ENCODE results near the gene ABLIM1.

ABLIM1 gene

DNA sequence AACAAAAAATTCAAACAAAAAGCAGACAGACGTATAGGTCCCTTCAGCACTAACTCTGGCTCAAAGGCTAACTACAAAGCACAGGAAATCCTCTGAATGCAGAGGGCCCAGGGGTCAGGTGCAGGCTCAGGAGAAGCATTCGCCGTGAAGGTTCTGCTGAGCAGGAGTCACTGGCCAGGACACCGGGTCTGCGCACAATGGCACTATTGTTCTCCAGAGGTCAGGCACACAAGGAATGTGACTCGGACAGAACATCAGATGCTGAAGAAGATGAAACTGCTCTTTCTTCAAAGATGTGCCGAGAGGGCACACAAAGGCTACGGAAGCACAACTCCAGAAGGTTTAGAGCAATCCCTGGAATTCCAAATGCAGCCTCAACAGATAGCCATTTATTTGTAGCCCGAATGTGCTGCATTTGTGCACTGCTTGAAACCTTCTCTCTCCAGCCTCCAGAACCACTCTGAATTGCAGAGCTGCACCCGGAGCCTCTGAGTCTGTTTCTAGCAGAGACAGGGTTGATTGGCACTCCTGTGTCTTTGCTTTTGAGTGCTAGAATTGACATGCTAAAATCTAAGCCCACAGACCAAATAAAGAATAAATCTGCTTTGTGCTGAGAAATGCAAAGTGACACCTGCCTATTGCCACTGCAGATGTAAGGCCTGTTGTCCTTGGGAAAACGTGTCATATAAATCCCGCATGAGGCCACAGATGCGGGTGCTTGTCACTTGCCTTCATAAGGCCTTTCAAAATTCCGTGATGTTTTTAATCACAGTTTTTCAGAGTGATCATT, 168.4 kb downstream of the ABLIM1 start:
- no peak for DNase-seq (ENCODE audit: low spot score)

DNA sequence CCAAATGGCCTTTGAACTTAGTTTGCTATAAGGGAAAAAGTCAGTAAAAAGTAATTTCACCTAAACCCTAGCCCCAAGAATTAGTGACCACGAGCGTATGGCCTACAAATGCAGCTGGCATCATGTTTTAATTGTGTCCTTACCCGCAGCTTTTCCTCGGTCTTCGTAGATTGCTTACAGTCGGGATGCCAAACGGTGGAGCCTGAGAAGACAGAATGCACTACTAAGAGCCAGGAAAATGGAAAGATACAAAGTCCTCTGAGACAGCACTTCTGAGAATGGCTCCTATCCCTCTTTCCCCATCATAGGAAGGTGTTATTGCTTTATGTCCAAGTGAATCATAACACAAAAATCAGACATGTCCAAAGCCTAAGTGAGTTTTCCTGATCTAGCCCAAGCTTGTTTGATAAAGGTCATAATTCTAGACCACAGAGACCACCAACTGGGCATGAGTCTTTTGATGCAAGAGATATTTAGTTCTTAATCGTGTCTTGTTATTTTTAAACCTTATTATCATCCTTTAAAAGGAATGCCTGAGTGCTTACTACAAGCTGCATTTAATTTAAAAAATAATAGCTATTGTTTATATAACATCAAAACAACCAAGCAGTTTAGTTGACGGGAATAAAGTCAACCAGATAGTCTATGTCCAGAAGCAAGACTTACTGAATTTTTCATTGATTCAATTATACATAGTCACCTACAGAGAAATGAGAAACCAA, 170.1 kb downstream of the ABLIM1 start:
- DNase-seq (ENCODE audit: low spot score) = no peak

DNA sequence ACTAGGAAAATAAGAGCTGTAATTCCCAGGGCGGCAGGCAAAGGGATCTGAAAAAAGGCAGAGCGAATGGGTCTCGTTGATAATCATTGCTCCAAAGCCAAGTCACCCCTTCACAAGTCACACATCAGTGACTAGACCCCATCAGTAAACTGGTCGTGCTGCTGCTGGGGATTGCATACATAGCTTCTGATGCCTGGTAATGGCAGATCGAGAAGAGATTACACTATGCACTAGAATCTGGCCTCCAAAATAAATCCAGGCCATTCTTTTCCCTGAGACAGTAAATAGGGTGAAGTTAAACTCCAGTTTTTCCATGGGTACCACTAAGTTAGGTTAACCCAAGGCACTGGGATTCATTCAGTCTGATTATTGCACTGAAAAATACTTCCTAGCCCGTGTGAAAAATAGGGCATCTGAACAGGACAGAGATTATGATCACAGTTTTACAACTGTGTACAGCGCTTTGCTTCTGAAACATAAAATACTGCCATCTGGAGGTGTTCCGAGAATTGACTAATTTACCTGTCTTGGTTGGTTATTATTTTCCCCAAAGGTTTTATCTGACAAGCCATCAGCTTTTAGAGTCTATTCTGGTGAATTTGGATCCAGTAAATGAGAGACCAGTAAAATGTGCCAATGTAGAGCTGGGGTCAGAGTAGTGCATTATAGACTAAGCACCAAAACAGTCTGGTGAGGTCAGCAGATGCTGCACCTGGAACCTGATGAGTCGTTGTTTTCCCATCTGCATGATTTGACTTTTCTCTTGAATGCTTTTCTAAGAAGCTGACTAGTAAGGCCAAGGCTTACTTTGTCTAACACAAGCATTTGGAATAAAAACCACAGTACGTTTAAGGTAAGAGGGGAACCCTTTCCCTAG, 170.9 kb downstream of the ABLIM1 start:
- DNase-seq (ENCODE audit: low spot score) = peak; percentile 14

DNA sequence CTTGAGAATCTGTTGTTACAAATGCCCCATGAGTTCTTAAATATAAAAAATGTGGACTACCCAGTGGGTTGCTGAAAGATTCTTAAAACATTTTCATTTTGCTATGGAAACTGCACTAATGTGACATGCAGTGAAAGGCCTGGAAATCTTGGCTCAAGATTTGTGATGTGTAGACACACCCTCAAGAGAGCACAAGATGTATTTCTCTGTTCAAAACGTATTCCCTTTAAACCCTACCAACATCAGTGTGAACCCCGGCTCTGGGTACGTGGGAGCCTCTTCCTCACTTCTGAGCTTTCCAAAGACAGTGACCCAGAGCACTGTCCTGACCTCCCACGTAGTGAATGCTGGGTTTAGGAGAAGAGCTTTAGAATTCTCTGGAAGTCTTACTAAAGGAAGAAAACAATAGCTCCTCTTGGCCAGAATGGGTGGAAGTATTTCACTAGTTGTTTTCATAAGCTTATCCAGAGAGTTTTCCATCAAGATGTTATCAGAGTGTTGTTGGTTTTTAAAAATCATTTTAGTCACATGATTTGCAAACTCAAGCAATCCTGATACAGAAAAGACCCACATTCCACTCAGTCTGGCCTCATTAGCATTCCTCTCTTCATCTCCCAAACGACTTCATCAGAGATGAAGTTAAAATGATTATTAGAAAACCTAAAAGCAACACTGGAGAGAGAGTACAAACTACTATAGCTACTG, 172.2 kb downstream of the ABLIM1 start:
- DNase-seq (ENCODE audit: low spot score) = no peak

DNA sequence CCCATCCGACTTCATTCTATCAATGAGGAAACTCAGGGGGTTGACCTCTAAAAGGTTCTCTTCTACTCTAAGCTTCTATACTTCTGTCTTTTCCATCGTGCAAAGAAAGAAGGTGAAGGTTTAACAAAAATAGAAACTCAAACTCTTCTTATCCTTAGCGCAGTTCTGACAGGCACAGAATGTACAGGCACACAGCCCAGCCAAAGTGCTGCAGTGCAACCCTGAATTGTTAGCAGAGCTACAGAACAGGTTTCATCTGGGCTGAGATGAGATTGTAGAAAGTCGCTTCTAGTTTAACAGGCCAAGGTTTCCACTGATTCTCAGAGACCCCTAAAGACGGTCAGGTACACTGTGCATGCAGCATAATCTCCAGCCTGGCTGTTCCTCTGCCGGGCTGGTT, 174.5 kb downstream of the ABLIM1 start:
- DNase-seq (ENCODE audit: low spot score) = no peak

DNA sequence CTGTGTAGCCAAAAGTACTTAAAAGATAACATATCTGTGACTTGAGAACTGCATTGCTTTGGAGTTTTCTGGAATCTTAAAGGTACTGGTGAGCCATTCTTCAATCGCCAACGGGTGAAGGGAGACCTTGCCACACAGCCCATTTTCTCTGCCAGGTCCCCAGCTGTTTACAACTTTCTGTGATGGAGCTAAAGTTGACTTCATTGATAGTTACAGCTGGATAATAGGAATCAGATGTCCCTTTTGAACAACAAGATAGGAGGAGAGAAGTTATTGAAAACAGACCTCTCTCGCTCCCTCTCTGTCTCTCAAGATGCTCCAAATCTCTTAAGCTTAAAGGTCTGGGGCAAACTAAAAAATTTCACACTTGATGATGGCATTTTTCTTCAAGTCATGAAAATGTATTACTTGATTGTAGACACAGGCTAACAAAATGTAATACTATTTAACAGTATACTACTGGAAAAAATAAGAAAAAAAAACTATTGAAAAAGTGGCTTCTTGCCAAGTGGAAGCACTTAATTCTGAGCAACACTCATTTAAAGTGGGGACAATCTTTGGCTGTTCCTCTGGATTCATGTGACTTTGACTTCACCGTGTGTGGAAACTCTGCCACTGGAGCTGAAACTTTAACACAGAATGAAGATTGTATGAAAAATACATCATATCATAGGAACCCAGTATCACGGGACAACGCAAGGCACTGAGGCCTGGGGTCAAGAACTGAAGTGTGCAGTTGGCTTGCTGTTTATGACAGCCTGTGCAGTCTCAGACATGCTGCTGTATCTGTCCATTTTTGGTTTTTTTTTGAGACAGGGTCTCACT, 175.4 kb downstream of the ABLIM1 start:
- no peak for DNase-seq (ENCODE audit: low spot score)

DNA sequence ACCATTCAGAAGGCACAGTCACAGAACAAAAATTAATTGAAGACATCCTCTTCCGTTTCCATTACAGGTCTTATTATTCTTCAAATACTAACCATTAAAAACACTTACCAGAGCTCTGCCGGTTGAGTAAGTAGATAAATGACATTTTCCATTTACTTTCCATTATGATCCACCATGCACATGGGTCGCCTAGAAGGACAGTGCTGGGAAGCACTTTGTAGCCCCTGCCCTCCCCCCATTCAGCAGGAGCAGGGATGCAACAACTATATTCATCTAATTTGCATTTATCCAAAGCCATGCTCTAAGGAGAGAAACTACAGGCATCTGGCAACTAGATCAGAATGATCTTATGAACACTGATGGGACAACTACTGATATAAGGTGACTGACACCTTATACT, 177.0 kb downstream of the ABLIM1 start:
- DNase-seq (ENCODE audit: low spot score) = no peak

DNA sequence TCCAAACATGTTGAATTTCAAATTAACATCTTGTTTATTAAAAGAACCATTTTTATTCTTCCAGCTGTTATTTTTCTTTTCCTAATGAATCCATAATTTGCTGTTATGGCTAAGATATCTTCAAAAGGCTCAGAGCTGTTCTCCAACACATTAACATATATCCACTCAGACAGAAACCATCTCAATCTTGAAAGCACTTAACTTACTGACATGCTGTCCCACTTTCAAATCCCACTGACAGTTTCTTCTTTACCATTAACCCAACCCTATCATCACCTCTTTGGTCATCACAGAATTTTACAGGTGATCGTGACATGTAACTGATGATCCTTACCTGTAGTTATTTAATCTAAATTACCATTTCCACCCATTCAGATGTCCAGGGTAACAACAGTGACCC, 178.2 kb downstream of the ABLIM1 start:
- DNase-seq (ENCODE audit: low spot score) = no peak

DNA sequence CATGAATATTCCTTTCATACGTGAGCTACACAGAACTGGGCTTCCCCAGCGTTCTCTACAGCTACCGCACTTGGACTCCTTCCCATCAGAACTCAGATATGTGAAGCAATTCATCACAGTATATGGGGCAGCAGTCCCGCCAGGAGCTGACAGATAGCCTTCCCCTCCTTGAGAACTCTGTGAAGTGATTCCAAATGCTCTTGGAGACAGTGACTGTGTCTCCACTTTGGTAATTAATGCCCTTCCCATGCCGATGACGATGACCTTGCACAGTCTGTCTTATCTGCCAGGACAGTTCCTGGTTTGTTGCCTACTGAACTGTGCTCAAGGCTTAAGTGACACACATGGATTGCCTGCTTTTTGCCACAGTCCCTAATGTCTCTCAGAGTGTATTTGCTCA, 178.8 kb downstream of the ABLIM1 start:
- DNase-seq (ENCODE audit: low spot score) = no peak

DNA sequence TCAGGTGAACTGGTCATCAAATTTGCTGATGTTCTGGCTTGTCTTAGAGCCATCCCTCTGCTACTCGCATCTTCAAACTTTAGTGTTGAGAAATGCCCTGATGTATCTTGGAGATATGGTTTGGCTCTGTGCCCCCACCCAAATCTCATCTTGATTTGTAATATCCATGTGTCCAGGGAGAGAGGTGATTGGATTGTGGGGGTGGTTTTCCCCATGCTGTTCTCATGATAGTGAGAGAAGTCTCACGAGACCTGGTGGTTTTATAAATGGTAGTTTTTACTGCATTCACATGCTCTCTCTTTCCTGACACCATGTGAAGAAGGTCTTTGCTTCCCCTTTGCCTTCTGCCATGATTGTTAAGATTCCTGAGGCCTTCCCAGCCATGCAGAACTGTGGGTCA, 179.8 kb downstream of the ABLIM1 start:
- no peak for DNase-seq (ENCODE audit: low spot score)

DNA sequence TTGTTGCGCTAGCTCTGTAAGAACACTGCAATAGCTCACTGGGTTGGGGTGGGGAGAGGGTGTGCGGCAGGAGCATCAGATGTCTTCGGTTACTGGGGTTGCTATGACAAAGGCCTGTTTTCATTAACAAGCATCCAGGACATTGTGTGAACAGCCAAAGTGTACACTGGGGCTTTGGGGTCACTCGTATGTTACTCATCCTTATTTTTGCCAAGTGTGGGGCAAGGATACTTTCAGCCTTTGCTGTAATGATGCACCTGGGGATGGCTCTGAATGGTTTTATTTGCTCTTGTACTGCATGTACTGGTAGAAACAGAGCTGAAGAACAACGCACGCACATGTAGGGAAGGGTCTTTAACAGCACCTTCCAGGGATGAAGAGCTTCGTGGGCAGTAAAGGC, 180.8 kb downstream of the ABLIM1 start:
- no peak for DNase-seq (ENCODE audit: low spot score)

DNA sequence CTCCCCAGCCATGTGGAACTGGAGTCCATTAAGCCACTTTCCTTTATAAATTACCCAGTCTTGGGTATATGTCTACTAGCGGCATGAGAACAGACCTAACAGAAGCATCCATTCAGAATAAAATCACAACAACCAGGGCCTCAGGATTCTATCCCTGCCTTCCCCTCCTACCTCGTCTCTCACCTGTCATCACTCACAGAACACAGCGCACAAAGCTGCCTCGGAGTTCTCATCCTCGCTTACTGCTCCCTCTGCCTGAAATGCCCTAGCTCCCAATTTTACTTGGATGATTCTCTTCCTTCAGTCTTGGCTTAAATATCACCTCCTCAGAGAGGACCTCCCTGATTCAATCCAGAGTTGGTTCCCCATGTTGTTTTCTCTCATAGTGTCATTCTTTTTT, 183.1 kb downstream of the ABLIM1 start:
- DNase-seq (ENCODE audit: low spot score) = no peak

DNA sequence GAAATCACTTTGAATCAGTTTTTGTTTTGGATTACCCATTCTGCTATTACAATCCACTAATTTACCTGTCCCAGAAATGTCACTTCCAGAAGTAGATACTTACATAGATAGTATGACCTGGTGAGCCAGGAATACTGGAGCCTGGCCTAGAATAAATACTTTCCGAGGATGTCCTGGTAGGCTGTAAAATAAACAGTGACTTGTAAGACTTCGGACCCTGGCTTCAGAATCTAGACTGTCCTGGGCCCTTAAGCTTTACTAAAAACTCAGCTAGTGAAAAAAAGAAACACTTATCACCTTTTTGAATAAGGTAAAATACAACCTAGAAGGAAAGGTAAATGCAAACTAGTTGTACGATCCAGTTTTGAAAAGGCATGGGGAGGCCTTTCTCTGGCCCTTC, 184.3 kb downstream of the ABLIM1 start:
- DNase-seq (ENCODE audit: low spot score) = no peak

DNA sequence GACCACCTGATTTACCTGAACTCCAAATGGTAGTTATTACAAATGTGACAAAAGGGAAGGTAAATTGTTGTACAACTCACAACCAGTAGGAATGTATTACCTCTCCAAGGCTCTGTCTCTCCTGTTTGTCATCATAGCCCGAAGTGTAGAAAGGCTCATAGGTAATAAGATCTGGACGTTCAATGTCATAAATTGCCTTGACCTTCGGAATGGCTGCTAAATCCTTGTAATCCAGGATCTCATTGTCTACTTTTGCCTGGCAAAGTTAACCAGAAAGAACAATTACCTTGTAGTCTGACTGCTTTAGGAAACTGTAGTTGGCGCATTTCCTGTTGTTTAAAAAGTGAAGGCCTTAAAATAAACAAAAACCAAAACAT, 185.2 kb downstream of the ABLIM1 start:
- no peak for DNase-seq (ENCODE audit: low spot score)

DNA sequence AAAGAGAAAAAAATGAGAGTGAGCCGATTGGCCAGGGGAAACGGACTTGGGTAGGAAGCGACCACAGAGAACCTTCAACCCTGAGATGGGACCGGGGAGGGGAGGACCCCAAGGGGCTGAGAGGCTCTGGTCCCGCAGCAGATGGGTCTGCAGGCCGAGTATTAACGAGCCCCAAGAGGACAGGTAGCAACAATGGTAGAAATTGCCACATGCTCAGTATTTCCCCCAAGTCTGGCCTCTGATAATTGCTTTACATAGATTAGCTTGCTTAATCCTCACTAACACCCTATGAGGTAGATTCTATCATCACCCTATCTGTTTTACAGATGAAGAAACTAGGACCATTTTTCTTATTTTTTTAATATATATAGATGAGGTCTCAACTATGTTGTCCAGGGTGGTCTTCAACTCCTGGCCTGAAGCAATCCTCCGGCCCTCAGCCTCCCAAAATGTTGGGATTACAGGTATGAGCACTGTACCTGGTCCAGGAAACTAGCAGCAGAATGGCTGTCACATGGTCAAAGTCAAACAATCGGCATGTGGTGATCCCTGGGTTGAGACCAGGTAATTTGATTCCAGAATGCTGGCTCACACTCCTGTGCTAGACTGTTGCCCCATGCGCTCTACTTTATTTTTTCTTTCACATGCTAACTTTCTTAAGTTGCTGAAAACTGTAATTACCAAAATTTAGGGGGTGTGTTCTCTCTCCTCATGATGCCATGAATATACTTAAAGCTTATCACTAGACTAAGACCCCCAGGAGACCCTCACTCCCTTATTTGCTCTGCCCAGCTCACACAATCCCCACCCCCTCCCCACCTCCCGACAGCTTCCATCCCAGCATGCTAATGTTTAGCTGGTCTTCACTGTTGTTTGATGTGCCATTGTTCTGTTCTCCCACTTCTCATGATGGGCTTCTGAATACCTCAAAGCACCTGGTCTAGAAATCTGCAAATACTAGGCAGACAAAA, 185.9 kb downstream of the ABLIM1 start:
- DNase-seq (ENCODE audit: low spot score) = no peak

DNA sequence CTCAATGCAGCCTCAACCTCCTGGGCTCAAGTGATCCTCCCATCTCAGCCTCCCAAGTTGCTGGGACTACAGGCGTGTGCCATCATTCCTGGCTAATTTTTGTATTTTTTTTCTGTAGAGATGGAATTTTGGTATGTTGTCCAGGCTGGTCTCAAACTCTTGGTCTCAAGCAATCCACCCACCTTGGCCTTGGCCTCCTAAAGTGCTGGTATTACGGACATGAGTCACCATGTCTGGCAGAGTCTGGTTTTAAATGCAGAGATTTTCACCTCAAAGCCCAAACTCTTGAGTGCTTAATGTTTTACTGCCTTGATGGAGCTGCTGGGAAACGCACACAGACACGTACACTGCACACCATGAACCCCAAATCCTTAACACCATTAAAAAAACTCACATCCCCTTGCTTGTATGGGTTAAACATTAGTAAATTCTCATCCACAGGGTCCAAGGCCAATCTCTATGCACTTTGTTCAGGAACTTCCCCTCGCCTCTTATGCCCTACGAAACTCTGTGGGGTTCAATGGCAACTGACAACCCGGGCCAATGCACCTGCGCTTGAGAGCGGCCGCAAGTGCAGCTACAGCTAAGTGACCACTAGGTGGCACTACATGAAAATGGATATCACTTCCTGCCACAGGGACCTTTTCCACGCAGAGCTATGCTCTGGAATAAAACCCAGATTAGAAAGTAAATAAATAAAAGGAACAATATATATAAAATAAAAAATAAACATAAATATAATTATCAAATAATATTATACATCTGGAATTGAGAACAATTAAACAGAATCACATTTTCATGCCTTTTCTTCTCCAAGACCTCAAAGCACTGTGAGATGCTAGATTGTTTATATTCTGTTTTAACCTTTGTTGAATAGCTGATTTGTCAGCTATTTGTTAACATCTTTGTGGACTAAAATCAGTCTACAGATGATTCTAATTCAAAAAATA, 186.8 kb downstream of the ABLIM1 start:
- DNase-seq (ENCODE audit: low spot score) = peak; percentile 76

DNA sequence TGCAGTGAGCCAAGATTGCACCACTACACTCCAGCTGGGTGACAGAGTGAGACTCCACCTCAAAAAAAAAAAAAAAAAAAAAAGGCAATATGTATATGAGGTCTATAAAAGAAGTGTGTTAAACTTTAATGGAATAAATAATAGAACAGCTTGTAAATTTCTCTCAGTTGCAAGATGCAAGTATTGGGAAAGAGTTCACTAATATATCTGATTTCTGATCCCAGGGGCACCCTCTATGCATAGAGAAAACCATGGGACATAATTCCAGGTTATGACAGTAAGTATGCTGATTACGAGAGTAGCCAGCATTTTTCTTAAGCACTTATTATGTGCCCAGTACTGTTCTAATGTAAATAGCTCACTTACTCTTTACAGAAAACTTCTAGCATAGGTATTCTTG, 187.7 kb downstream of the ABLIM1 start:
- no peak for DNase-seq (ENCODE audit: low spot score)

DNA sequence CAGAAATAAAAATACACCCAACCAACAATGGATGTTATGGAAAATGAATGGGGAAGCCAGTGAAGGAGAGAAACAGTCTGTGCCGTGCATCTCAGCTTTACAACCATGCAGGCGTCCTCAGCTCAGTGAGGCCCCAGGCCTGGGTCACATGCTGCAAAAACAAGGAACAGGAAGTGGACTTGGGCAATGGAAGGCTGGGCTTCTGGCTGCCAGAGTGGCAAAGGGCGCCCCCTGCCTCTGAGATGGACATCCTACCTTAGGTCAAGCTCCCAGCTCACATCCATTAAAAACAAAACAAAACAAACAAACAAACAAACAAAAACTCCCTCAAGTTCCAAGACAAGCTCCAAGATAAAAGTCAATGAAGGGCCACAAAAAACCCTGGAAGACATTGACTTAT, 199.1 kb downstream of the ABLIM1 start:
- no peak for DNase-seq (ENCODE audit: low spot score)
